OCI-LY1 (cell line): ENCODE data around the gene GPSM1.

ENCODE experiments used
- H2AFZ ChIP-seq: fragments of 200-600 bp; sonication (generic), shearing (Covaris generic); 2 replicates; pipeline ENCODE4 v1.6.0; 2014; ENCODE audit warnings: antibody characterized with exemption, mild to moderate bottlenecking, low read length
- H3F3A ChIP-seq: fragments of 200-600 bp; sonication (generic), shearing (Covaris generic); 2 replicates; pipeline ENCODE4 v1.6.0; 2014; ENCODE audit warnings: mild to moderate bottlenecking, antibody characterized with exemption, low read length, moderate library complexity; ENCODE audit not compliant: insufficient read depth
- H3K27ac ChIP-seq: fragments of 200-600 bp; sonication (generic); 2 replicates; pipeline ENCODE4 v1.5.1; 2014; ENCODE audit warnings: low read length, mixed run types, mild to moderate bottlenecking, low read depth; ENCODE audit not compliant: poor library complexity, severe bottlenecking
- H3K27me3 ChIP-seq: fragments of 200-600 bp; sonication (generic); 2 replicates; pipeline ENCODE4 v1.6.0; 2014; ENCODE audit warnings: antibody characterized with exemption, mild to moderate bottlenecking, low read length, moderate library complexity; ENCODE audit not compliant: insufficient read depth
- H3K36me3 ChIP-seq: fragments of 200-600 bp; sonication (generic); 2 replicates; pipeline ENCODE4 v1.6.1; 2014; ENCODE audit warnings: mild to moderate bottlenecking, antibody characterized with exemption, low read length, moderate library complexity, mixed read lengths; ENCODE audit not compliant: insufficient read depth
- H3K4me1 ChIP-seq: fragments of 200-600 bp; sonication (generic); 2 replicates; pipeline ENCODE4 v1.5.1; 2014; ENCODE audit warnings: mild to moderate bottlenecking, low read length, moderate library complexity; ENCODE audit not compliant: insufficient read depth, severe bottlenecking
- H3K4me2 ChIP-seq: fragments of 200-600 bp; sonication (generic), shearing (Covaris generic); 2 replicates; pipeline ENCODE4 v1.6.1; 2014; ENCODE audit warnings: low read length
- H3K4me3 ChIP-seq: fragments of 200-600 bp; sonication (generic); 2 replicates; pipeline ENCODE4 v1.5.1; 2014; ENCODE audit warnings: low read length, low read depth, mild to moderate bottlenecking, mixed read lengths; ENCODE audit not compliant: poor library complexity, severe bottlenecking
- H3K79me2 ChIP-seq: fragments of 200-600 bp; shearing (Covaris generic); 2 replicates; pipeline ENCODE4 v1.6.1; 2016; ENCODE audit warnings: mixed run types, low read length, mixed read lengths; ENCODE audit not compliant: insufficient read depth
- H3K9ac ChIP-seq: fragments of 200-600 bp; sonication (generic), shearing (Covaris generic); 2 replicates; pipeline ENCODE4 v1.6.1; 2014; ENCODE audit warnings: mild to moderate bottlenecking, low read length, mixed read lengths
- H3K9me2 ChIP-seq: fragments of 200-600 bp; sonication (generic), shearing (Covaris generic); 2 replicates; pipeline ENCODE4 v1.6.1; 2014; ENCODE audit warnings: low read depth, mild to moderate bottlenecking, low read length, mixed read lengths
- H3K9me3 ChIP-seq: fragments of 200-600 bp; shearing (Covaris generic); 2 replicates; pipeline ENCODE4 v1.6.1; 2014; ENCODE audit warnings: low read length, mixed read lengths
- H4K20me1 ChIP-seq: fragments of 200-600 bp; sonication (generic), shearing (Covaris generic); 2 replicates; pipeline ENCODE4 v1.6.0; 2016; ENCODE audit warnings: mild to moderate bottlenecking, low read length; ENCODE audit not compliant: insufficient read depth
- CTCF ChIP-seq: fragments of 200-600 bp; sonication (generic), shearing (Covaris generic); IDR thresholded peaks from 2 replicates; pipeline ENCODE4 v1.5.1; 2017; ENCODE audit warnings: mild to moderate bottlenecking, antibody characterized with exemption, low read length, moderate library complexity, mixed read lengths
- EZH2 ChIP-seq: fragments of 200-600 bp; sonication (generic), shearing (Covaris generic); IDR thresholded peaks from 2 replicates; pipeline ENCODE4 v1.8.0; 2017; ENCODE audit warnings: borderline replicate concordance, mixed run types, mild to moderate bottlenecking, antibody characterized with exemption, low read length, moderate library complexity, mixed read lengths

The GPSM1 gene

DNA sequence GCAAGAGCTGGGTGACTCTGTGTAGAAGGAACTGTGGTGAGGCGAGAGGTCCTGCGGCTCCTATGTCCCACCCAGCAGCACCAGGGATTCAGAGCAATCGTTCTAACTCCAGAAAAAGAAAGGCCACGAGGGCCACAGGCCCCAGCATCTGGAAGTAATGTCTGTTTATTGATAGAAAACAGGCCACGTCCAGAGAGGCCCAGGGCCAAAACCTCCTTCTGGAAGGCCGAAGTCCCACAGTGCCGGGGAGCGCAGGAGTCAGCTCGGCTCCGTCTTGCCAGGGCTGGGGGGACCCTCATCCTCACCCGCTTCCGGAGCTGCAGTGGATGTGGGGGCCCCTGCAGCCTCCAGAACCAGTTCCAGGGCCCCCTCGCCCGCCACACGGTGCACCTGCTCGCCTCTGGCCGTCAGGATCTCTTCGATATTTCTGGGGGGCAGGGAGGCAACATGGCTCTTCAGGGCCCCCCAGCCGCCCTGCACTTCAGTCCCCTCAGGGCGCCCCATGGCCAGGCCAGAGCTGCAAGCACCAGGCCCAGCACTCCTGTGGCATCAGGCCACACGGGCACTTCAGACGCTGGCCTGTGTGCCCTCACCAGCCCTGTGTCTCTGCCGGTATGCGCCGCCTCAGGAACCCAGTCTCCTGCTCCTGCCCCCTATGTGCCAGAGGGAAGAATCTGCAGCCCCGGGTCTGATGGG lies 34.6 kb downstream of the GPSM1 start:
- H3F3A ChIP-seq: no peaks in the 10 kb centered on the region
- H3K9me3 ChIP-seq: no peaks in the 10 kb centered on the region
- no peak overlapping the region for H3K4me3 ChIP-seq
- H3K4me2 ChIP-seq: no peak overlapping the region
- H3K36me3 ChIP-seq: no peaks in the 10 kb centered on the region; the same call in 1 of the 2 replicates
- H3K27me3 ChIP-seq: peaks cover under 1% of the 10 kb centered on the region; the same call in 1 of the 2 replicates
- H3K9me2 ChIP-seq: no peaks in the 10 kb centered on the region
- no peaks in the 10 kb centered on the region for H3K79me2 ChIP-seq
- no peak overlapping the region for H3K9ac ChIP-seq
- H4K20me1 ChIP-seq: no peaks in the 10 kb centered on the region
- TF ChIP-seq EZH2 (no peak), CTCF (no peak)
- H3K4me1 ChIP-seq: peaks cover 11% of the 10 kb centered on the region
- no peak overlapping the region for H2AFZ ChIP-seq
- no peak overlapping the region for H3K27ac ChIP-seq

- no peaks in the 10 kb centered on the region for H3K9me3 ChIP-seq
- no peak overlapping the region for H3K9ac ChIP-seq
Observed at GRCh38 chr9:136362450-136362784, 35.1 kb downstream of the GPSM1 start.

DNA sequence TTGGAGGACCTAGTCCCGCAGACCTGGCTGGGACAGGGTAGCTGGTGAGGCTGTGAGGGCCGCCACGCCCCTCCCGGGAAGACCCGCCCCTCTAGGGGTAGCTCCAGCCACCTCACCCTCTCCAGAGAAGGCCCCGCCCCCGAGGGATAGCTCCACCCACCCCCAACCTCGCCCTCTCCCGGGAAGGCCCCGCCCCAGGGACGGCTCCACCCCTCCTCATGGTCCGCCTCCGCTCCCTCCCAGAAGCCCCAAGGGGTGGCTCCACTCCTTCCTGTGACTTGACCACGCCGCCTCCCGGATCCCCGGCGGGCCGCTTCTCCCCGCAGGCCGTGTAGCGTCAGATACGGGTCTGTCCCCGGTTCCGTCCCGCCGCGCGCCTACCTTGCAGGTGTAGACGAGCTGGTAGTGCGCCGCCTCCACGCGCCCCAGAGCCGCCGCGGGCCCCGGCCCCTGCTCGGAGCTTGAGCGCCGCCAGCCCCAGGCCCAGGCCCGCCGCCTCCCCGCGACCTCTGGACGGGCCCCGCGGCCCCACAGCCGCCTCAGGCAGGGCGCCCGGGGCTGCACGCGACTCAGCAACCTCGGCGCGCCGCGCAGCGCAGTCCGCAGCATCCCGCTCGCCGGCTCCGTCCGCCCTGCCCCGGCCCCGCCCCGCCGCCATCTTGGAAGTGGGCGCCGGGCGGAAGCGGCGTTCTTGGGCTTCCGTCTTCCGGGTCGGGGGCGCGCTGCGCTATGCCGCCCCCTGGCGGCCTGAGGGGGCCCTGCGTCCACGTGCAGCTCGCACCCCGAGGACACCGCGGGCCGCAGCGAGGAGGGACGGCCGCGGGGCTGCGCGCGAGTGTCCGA lies 36.0 kb downstream of the GPSM1 start, which contains the start of gene DNLZ:
DNLZ (minus strand) TSS at position 639 of the 843 bp plus-strand sequence; CDS start at position 609, 30 bp downstream.
- no peak within 1 kb of the TSS for H2AFZ ChIP-seq
- H3K36me3 ChIP-seq: no peaks in the 10 kb centered on the region; the same call in 1 of the 2 replicates
- H3K79me2 ChIP-seq: no peaks in the 10 kb centered on the region
- no peaks in the 10 kb centered on the region for H3K9me3 ChIP-seq
- peak within 1 kb of the TSS; percentile 75 for H3K4me3 ChIP-seq
- H3K4me1 ChIP-seq: peaks cover 11% of the 10 kb centered on the region
- no peaks in the 10 kb centered on the region; the same call in 1 of the 2 replicates for H3K27me3 ChIP-seq
- H4K20me1 ChIP-seq: no peaks in the 10 kb centered on the region
- H3F3A ChIP-seq: no peaks in the 10 kb centered on the region
- no peak for TF ChIP-seq EZH2
- peak; percentile 92 for TF ChIP-seq CTCF
- H3K27ac ChIP-seq: no peak within 1 kb of the TSS
- no peaks in the 10 kb centered on the region for H3K9me2 ChIP-seq
- H3K4me2 ChIP-seq: peak within 1 kb of the TSS; percentile 62
- H3K9ac ChIP-seq: peak within 1 kb of the TSS; percentile 84

More at GRCh38 chr9:136362450-136362784, 35.1 kb downstream of the GPSM1 start:
- no peaks in the 10 kb centered on the region for H3K79me2 ChIP-seq
- H3K27me3 ChIP-seq: no peaks in the 10 kb centered on the region; the same call in 1 of the 2 replicates
- H3F3A ChIP-seq: no peaks in the 10 kb centered on the region
- H3K36me3 ChIP-seq: no peaks in the 10 kb centered on the region; the same call in 1 of the 2 replicates
- H3K4me1 ChIP-seq: peaks cover 11% of the 10 kb centered on the region
- peak overlapping the region; percentile 75 for H3K4me3 ChIP-seq
- no peak overlapping the region for H2AFZ ChIP-seq
- H4K20me1 ChIP-seq: no peaks in the 10 kb centered on the region
- H3K9me2 ChIP-seq: no peaks in the 10 kb centered on the region
- TF ChIP-seq EZH2 (no peak), CTCF (no peak)
- H3K27ac ChIP-seq: no peak overlapping the region
- peak overlapping the region; percentile 48 for H3K4me2 ChIP-seq
